ENCODE results near the gene VTCN1. TPM values are rescaled to one million over a fixed set of nuclear protein-coding genes. Genes with fewer than 3 reads are reported as not detected.

VTCN1 gene
- total and polyA plus RNA-seq, 2 of the 13 experiments (the other 11 are each of a cell fraction or from before 2014, with no cell fraction given) = not detected

DNA sequence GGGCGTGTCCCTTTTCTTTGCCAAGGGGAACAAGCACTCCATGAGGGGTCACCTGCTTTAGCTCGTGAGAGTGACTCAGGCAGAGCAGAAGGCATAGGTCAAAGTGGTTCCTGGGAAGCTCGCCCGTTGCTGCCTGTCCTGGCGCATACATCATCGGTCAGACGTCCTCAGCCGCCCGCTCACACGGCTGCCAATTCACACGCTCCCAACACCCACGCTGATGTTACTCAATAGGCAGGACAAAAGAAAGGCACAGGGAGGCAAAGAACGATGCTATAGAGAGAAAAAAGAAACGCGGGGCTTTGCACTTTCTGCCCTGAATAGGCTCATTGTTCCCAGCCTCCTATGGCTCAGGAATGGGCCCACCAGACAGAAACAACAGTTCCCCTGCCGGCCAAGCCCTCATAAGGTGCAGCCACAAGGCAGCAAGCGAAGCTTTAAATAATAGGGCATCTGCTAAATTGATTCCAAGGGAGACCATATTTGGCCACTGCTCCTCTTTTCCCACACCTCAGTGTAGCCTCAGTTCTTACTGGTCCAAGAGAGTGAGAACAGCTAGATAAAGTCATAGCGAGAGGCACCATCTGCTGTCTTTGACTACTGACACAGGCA, 38.7 kb downstream of the VTCN1 start (continued):
- TF ChIP-seq GATAD2A (CRISPR knock-in tag; IDR thresholded peaks at IDR 0.05) = 0 out of 2 replicates have a peak, but pooled peaks have one; percentile 31
- no peak for TF ChIP-seq TARDBP (CRISPR knock-in tag; IDR thresholded peaks at IDR 0.05)
- TF ChIP-seq SALL2 (CRISPR knock-in tag; IDR thresholded peaks at IDR 0.05) = no peak
- TF ChIP-seq, protein P1, sequence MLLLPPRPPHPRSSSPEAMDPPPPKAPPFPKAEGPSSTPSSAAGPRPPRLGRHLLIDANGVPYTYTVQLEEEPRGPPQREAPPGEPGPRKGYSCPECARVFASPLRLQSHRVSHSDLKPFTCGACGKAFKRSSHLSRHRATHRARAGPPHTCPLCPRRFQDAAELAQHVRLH (CRISPR knock-in tag; IDR thresholded peaks at IDR 0.05; ENCODE audit: borderline replicate concordance, low read depth) = no peak
- TF ChIP-seq CEBPG (CRISPR knock-in tag; IDR thresholded peaks at IDR 0.05) = peak; percentile 34; the same call in 1 of the 2 replicates
- no peak for TF ChIP-seq GATAD1 (CRISPR knock-in tag; IDR thresholded peaks at IDR 0.05)
- 0 out of 2 replicates have a peak, but pooled peaks have one; percentile 49 for TF ChIP-seq ZNF441 (CRISPR knock-in tag; IDR thresholded peaks at IDR 0.05; ENCODE audit: borderline replicate concordance)
- TF ChIP-seq, protein P2, sequence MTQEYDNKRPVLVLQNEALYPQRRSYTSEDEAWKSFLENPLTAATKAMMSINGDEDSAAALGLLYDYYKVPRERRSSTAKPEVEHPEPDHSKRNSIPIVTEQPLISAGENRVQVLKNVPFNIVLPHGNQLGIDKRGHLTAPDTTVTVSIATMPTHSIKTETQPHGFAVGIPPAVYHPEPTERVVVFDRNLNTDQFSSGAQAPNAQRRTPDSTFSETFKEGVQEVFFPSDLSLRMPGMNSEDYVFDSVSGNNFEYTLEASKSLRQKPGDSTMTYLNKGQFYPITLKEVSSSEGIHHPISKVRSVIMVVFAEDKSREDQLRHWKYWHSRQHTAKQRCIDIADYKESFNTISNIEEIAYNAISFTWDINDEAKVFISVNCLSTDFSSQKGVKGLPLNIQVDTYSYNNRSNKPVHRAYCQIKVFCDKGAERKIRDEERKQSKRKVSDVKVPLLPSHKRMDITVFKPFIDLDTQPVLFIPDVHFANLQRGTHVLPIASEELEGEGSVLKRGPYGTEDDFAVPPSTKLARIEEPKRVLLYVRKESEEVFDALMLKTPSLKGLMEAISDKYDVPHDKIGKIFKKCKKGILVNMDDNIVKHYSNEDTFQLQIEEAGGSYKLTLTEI (CRISPR knock-in tag; conservative IDR thresholded peaks at IDR 0.05) = no peak
- peak; percentile 41 for TF ChIP-seq FOSL2 (CRISPR knock-in tag; IDR thresholded peaks at IDR 0.05)
- TF ChIP-seq SOX6 (IDR thresholded peaks at IDR 0.05) = no peak
- peak; percentile 66 for TF ChIP-seq SOX6 (CRISPR knock-in tag; IDR thresholded peaks at IDR 0.05)
- no peak for TF ChIP-seq GTF3A (CRISPR knock-in tag; conservative IDR thresholded peaks at IDR 0.05)
- no peak for TF ChIP-seq MEF2D (CRISPR knock-in tag; IDR thresholded peaks at IDR 0.05)
- peak; percentile 44 for TF ChIP-seq XRCC5 (optimal IDR thresholded peaks at IDR 0.05; ENCODE audit: low read length)
- no peak for TF ChIP-seq ZNF292 (CRISPR knock-in tag; IDR thresholded peaks at IDR 0.05; ENCODE audit: borderline replicate concordance, low read depth)
- 0 out of 2 replicates have a peak, but pooled peaks have one; percentile 16 for TF ChIP-seq NR2C2 (CRISPR knock-in tag; IDR thresholded peaks at IDR 0.05; ENCODE audit: borderline replicate concordance)
- TF ChIP-seq KLF9 (CRISPR knock-in tag; IDR thresholded peaks at IDR 0.05; ENCODE audit: low read depth) = no peak

Measured in HepG2 (cell line).